Sigmoid colon (tissue), 7 donors: Measurements from ENCODE around the gene ABCA8. TPM values are rescaled to one million over a fixed set of nuclear protein-coding genes. Genes with fewer than 3 reads are reported as not detected.

ENCODE experiments used
- DNase-seq: peaks from one replicate; pipeline ENCODE4 v3.0.0-alpha.2; 2019
- H3K27ac ChIP-seq, 4 donors: fragments of 200-600 bp; sonication (generic); one replicate each; pipeline ENCODE4 v1.5.1; 2016 to 2019; ENCODE audit warnings: mild to moderate bottlenecking in 1 of 4
- H3K27me3 ChIP-seq, 3 donors: fragments of 200-600 bp; sonication (generic); one replicate each; pipeline ENCODE4 v1.5.1; 2019; ENCODE audit warnings: mild to moderate bottlenecking in 1 of 3
- H3K36me3 ChIP-seq, 4 donors: fragments of 200-600 bp; sonication (generic); one replicate each; pipeline ENCODE4 v1.5.1; 2016 to 2019
- H3K4me1 ChIP-seq, 4 donors: fragments of 200-600 bp; sonication (generic); one replicate each; pipeline ENCODE4 v1.5.1; 2017 to 2019
- H3K4me3 ChIP-seq, 4 donors: fragments of 200-600 bp; sonication (generic); one replicate each; pipeline ENCODE4 v1.5.1; 2017 to 2019; ENCODE audit warnings: mild to moderate bottlenecking in 2 of 4, moderate library complexity in 1 of 4
- H3K9me3 ChIP-seq, 4 donors: fragments of 200-600 bp in 3 of 4; sonication (generic) in 3 of 4; one replicate each; pipeline versions ENCODE4 v1.5.1 to v1.6.1; 2013 to 2019
- EP300 ChIP-seq, 4 donors: sonication (generic); formaldehyde crosslinking; IDR thresholded peaks; one replicate each; pipeline ENCODE4 v1.6.1; 2017; ENCODE audit warnings: antibody characterized with exemption in 4 of 4
- POLR2A ChIP-seq, 2 donors: fragments of 450-650 bp; IDR thresholded peaks; one replicate each; pipeline ENCODE4 v1.6.1; 2016; ENCODE audit warnings: antibody characterized with exemption in 2 of 2, mild to moderate bottlenecking in 2 of 2, moderate library complexity in 2 of 2
- POLR2AphosphoS5 ChIP-seq, 4 donors: sonication (generic); formaldehyde crosslinking; IDR thresholded peaks; one replicate each; pipeline ENCODE4 v1.6.1; 2017; ENCODE audit warnings: antibody characterized with exemption in 4 of 4
- WGBS, 2 donors: extraction: QIAGEN DNeasy Blood & Tissue Kit; methylation state at CpG; one replicate each; pipeline ENCODE4 v1.1.7; 2013; 5-methylcytosine and 5-hydroxymethylcytosine counted together
- intact Hi-C: fragments of 100-400 bp; cut with DNase I; formaldehyde crosslinking; loops from one replicate; pipeline ENCODE4 v1.15.1; 2023
- polyA plus RNA-seq, 3 donors: library from polyadenylated mRNA; stranded (reverse); fragments of 200-250 nt; gene quantifications; one replicate each; pipeline ENCODE4 v1.2.3, GENCODE V29; 2013
- total RNA-seq, 4 donors: library from RNA; depleted of rRNA; stranded (reverse); fragments of >200 nt; gene quantifications; one replicate each; pipeline ENCODE4 v1.1.0, GENCODE V29; 2016
- TF ChIP-seq, protein P1 (sequence below), 4 experiments: fragments of 450-650 bp in 3 of 4; fragments of 200-600 bp in 1 of 4; IDR thresholded peaks; one replicate each; pipeline ENCODE4 v1.5.1; 2016 to 2019; ENCODE audit warnings: antibody characterized with exemption in 4 of 4, mild to moderate bottlenecking in 3 of 4, moderate library complexity in 2 of 4
- donor health status: healthy with polysubstance abuse.
- donor health status: Bipolar disorder and iron deficiency.
- donor health status: healthy.

The ABCA8 gene
- total and polyA plus RNA-seq, 7 donors: 2.8 to 71.5 (median 20.0) TPM

DNA sequence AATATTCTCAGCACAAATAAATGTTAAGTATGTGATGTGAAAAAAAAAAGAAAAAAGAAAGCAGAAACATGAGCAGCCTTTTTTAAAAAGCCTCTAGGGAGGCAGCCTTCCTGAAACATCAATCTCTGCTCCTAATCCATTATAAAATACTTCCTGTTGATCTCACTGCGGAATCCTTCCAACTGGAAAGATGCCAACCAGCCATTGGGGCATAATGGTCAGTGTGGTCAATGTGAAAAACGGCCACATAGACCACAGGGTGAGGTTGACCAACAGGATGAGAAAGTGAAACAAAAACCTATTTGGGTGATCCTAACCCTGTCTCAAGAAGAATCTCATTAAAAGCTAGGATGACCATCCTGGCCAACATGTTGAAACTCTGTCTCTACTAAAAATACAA is 26.1 kb upstream of the ABCA8 start:
- H3K27me3 ChIP-seq: no peaks in the 10 kb centered on the region
- no peaks in the 10 kb centered on the region for H3K9me3 ChIP-seq
- no peak for TF ChIP-seq POLR2A (IDR thresholded peaks at IDR 0.05)
- TF ChIP-seq POLR2AphosphoS5 (IDR thresholded peaks at IDR 0.05): no peak
- TF ChIP-seq, protein P1, sequence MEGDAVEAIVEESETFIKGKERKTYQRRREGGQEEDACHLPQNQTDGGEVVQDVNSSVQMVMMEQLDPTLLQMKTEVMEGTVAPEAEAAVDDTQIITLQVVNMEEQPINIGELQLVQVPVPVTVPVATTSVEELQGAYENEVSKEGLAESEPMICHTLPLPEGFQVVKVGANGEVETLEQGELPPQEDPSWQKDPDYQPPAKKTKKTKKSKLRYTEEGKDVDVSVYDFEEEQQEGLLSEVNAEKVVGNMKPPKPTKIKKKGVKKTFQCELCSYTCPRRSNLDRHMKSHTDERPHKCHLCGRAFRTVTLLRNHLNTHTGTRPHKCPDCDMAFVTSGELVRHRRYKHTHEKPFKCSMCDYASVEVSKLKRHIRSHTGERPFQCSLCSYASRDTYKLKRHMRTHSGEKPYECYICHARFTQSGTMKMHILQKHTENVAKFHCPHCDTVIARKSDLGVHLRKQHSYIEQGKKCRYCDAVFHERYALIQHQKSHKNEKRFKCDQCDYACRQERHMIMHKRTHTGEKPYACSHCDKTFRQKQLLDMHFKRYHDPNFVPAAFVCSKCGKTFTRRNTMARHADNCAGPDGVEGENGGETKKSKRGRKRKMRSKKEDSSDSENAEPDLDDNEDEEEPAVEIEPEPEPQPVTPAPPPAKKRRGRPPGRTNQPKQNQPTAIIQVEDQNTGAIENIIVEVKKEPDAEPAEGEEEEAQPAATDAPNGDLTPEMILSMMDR (IDR thresholded peaks at IDR 0.05): no peak
- TF ChIP-seq EP300 (IDR thresholded peaks at IDR 0.05): no peak
- H3K27ac ChIP-seq: no peak overlapping the region
- intact Hi-C loops: no loop called here
- DNase-seq: peak; percentile 69
- H3K36me3 ChIP-seq: no peaks in the 10 kb centered on the region
- WGBS, 2 donors: 35% methylated on average over 2 of the region's 2 CpGs
- no peak overlapping the region for H3K4me3 ChIP-seq
- no peaks in the 10 kb centered on the region for H3K4me1 ChIP-seq

DNA sequence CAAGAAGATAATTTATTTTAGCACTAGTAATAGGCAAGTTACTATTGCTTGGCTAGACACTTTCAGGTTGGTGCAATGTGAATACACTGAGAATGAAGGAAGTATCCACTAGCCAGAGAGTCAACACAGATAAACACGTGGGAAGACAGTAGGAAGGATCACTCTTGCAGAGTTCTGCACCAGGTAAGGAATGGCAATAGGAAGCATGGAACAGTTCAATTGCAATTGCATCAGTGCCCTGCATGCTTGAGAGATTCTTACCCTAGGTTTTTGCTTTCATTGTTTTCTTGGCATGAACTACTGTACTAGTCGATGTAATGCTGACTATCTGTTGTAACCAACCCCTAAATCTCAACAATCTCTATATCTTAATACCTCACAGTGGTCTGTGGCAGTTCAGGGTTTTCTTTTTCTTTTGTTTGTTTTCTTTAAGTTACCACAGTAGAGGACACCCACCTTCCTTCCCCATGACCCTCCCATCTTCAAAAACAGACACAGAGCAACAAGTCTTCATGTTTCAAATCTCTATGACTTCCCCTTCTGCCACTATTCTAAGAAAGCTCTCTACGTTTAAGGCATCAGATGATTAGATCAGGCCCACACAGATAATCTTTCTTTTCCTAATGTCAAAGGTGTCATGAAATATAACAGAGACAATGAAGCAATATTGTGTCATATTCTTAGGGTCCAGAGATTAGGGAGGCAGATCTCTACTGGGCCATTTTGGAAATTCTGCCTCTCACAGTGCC is 18.1 kb upstream of the ABCA8 start:
- Histone ChIP-seq H3K9me3 (no peaks in the 10 kb centered on the region), H3K27me3 (no peaks in the 10 kb centered on the region), H3K4me3 (no peak overlapping the region), H3K36me3 (no peaks in the 10 kb centered on the region), H3K27ac (no peak overlapping the region), H3K4me1 (no peaks in the 10 kb centered on the region)
- TF ChIP-seq, protein P1 (IDR thresholded peaks at IDR 0.05): no peak
- TF ChIP-seq EP300 (IDR thresholded peaks at IDR 0.05) (no peak), POLR2A (IDR thresholded peaks at IDR 0.05) (no peak), POLR2AphosphoS5 (IDR thresholded peaks at IDR 0.05) (no peak)
- DNase-seq: no peak
- 65 to 72% methylated on average over 3 of the region's 3 CpGs for WGBS, 2 donors
- intact Hi-C loops: no loop called here

DNA sequence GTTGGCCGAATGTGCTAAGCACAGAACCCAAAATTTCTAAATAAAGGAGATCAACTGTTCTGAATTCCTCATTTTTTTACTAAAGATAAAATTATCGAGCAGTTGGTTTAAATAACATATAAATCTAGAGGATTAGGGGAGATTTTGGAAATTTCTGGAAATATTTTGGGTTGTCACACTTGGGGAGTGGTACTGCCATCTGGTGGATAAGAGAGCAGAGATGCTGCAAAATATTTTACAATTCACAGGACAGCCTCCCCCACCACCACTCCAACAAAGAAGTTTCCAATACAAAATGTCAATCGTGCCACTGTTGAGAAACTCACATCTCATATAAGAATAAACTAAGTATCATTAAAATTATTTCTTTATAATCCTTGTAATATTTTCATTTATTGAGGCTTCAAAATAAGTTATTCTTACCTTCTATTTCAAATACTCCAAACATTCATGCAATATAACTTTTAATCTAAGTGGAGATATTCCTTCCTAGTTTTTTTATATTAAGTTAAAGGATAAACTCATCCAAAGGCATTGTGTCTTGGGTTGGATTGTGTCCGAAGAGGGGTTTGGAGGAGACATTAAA is 17.0 kb upstream of the ABCA8 start:
- Histone ChIP-seq H3K27me3 (no peaks in the 10 kb centered on the region), H3K27ac (no peak overlapping the region), H3K4me3 (no peak overlapping the region), H3K36me3 (no peaks in the 10 kb centered on the region), H3K4me1 (no peaks in the 10 kb centered on the region), H3K9me3 (no peaks in the 10 kb centered on the region)
- intact Hi-C loops: no loop called here
- 58 to 67% methylated on average over 4 of the region's 4 CpGs for WGBS, 2 donors
- no peak for DNase-seq
- TF ChIP-seq, protein P1 (IDR thresholded peaks at IDR 0.05): peak in 2 of 4 experiments; percentile 21 to 32
- no peak for TF ChIP-seq POLR2A (IDR thresholded peaks at IDR 0.05)

DNA sequence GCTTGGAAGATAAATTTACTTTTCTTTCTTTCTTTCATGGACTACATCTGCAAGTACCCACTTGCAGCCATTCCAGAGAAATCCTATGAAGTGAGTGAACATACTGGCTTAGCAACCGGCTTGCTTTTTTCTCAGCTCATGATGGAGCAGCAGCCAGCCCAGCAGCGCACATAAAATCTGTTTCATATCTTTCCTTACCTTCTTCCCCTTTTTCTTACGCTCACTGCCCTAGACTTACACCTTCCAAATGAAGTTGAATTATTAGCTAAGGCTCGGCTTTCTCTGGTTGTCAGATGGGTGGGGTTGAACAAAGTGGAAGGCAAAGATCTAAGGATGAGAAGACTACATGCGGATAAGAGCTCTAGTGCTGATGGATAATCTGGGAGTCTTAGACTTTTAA is 13.9 kb upstream of the ABCA8 start:
- TF ChIP-seq EP300 (IDR thresholded peaks at IDR 0.05) (no peak), POLR2AphosphoS5 (IDR thresholded peaks at IDR 0.05) (no peak), POLR2A (IDR thresholded peaks at IDR 0.05) (no peak)
- TF ChIP-seq, protein P1 (IDR thresholded peaks at IDR 0.05): no peak
- no peak for DNase-seq
- H3K27ac ChIP-seq: peak overlapping the region in 1 of 4 donors; percentile 25
- H3K9me3 ChIP-seq: no peaks in the 10 kb centered on the region
- WGBS, 2 donors: 66 to 83% methylated on average over 5 of the region's 5 CpGs
- H3K4me1 ChIP-seq: no peaks in the 10 kb centered on the region
- no peaks in the 10 kb centered on the region for H3K36me3 ChIP-seq
- intact Hi-C loops: no loop called here
- H3K4me3 ChIP-seq: no peak overlapping the region
- H3K27me3 ChIP-seq: no peaks in the 10 kb centered on the region
